GM18499 (cell line): Measurements from ENCODE around the gene RAMP3.
"Not testable (repeated sequence)": the region's sequence is repeated elsewhere in the genome, so short reads cannot be mapped to it uniquely, and the experiment has no call there.

Experiments used
- ATAC-seq: cut with Tn5 transposase; IDR thresholded peaks from one replicate; pipeline ENCODE4 v1.9.1; 2021; ENCODE audit warnings: moderate number of reproducible peaks; ENCODE audit not compliant: insufficient read depth, unreplicated experiment

Gene RAMP3

GRCh38 chr7:45157653-45158401, at the start of gene RAMP3:
Gene RAMP3 (plus strand): TSS chr7:45157791. CDS start chr7:45157829, 38 bp downstream.
- no peak for ATAC-seq

GRCh38 chr7:45108863-45109262, 48.7 kb upstream of the RAMP3 start:
- ATAC-seq = no peak

GRCh38 chr7:45111298-45112223, 46.0 kb upstream of the RAMP3 start, which contains the start of gene TBRG4:
Gene TBRG4 (minus strand): TSS chr7:45111697. CDS start chr7:45109237, 2,460 bp downstream.
- peak; percentile 71 for ATAC-seq

- ATAC-seq = no peak
Observed at GRCh38 chr7:45112648-45113047, 44.9 kb upstream of the RAMP3 start.

- ATAC-seq = not testable (repeated sequence)
Observed at GRCh38 chr7:45114257-45114656, 43.3 kb upstream of the RAMP3 start.

- no peak for ATAC-seq
Observed at GRCh38 chr7:45114926-45115325, 42.7 kb upstream of the RAMP3 start.

- ATAC-seq = no peak
Observed at GRCh38 chr7:45116048-45116447, 41.5 kb upstream of the RAMP3 start.

GRCh38 chr7:45117582-45117981, 40.0 kb upstream of the RAMP3 start:
- ATAC-seq = no peak

GRCh38 chr7:45118292-45118691, 39.3 kb upstream of the RAMP3 start:
- no peak for ATAC-seq

- no peak for ATAC-seq
Observed at GRCh38 chr7:45118889-45119331, 38.7 kb upstream of the RAMP3 start.

- ATAC-seq = no peak
Observed at GRCh38 chr7:45119550-45119949, 38.0 kb upstream of the RAMP3 start.

GRCh38 chr7:45122975-45123860, 34.4 kb upstream of the RAMP3 start:
- ATAC-seq = no peak

GRCh38 chr7:45123913-45124710, 33.5 kb upstream of the RAMP3 start:
- ATAC-seq = no peak

- ATAC-seq = no peak
Observed at GRCh38 chr7:45125193-45125904, 32.2 kb upstream of the RAMP3 start.

- ATAC-seq = no peak
Observed at GRCh38 chr7:45126201-45126600, 31.4 kb upstream of the RAMP3 start.

- ATAC-seq = no peak
Observed at GRCh38 chr7:45126920-45127319, 30.7 kb upstream of the RAMP3 start.

GRCh38 chr7:45129181-45129800, 28.3 kb upstream of the RAMP3 start:
- ATAC-seq = no peak

GRCh38 chr7:45129906-45130305, 27.7 kb upstream of the RAMP3 start:
- no peak for ATAC-seq
